Measurements from ENCODE around the gene RHBDL1.

RHBDL1 gene

GRCh38 chr16:726188-726437, 50.6 kb downstream of the RHBDL1 start:
- Histone ChIP-seq H3K4me2 (ENCODE audit: insufficient read depth, low read length, poor library complexity, severe bottlenecking) (no peak overlapping the region), H3K23ac (ENCODE audit: low read depth, low read length, poor library complexity) (peak overlapping the region; percentile 25), H2BK5ac (ENCODE audit: low read length) (no peak overlapping the region), H3K79me1 (ENCODE audit: low read depth, low read length) (peaks cover 5% of the 10 kb centered on the region), H3K18ac (ENCODE audit: low read length) (peak overlapping the region; percentile 97), H3K27me3 (ENCODE audit: control insufficient read depth in 3 of 3, insufficient read depth in 3 of 3, low read depth in 1 of 3, low read length in 3 of 3) (peaks cover 0 to 16% (median 0%) of the 10 kb centered on the region in 3 experiments), H4K91ac (ENCODE audit: low read depth, low read length, poor library complexity) (no peak overlapping the region), H3K14ac (ENCODE audit: low read length) (peak overlapping the region; percentile 58), H3K4me1 (ENCODE audit: control insufficient read depth in 2 of 2, insufficient read depth in 1 of 2, low read depth in 1 of 2, low read length in 2 of 2) (peaks cover 14 to 15% of the 10 kb centered on the region in 2 donors), H3K27ac (replicated peaks; ENCODE audit: low read length) (peak overlapping the region; percentile 16), H3K9ac (ENCODE audit: low read depth, low read length, poor library complexity) (peak overlapping the region; percentile 79), H4K8ac (ENCODE audit: low read depth, low read length) (no peak overlapping the region), H3K36me3 (replicated peaks in 1 of 2; ENCODE audit: control insufficient read depth in 2 of 2, insufficient read depth in 2 of 2, low read length in 2 of 2) (peaks cover 4 to 7% of the 10 kb centered on the region in 2 donors), H3K4ac (ENCODE audit: low read length) (peak overlapping the region; percentile 57), H2BK120ac (ENCODE audit: low read depth, low read length) (peak overlapping the region; percentile 83), H3K4me3 (ENCODE audit: low read length in 2 of 2) (no peak overlapping the region), H2AFZ (ENCODE audit: low read length) (no peak overlapping the region), H2AK5ac (ENCODE audit: low read depth, low read length) (peak overlapping the region; percentile 88), H2BK12ac (ENCODE audit: low read length) (no peak overlapping the region), H3K9me3 (replicated peaks in 1 of 2; ENCODE audit: control insufficient read depth in 2 of 2, insufficient read depth in 1 of 2, low read depth in 1 of 2, low read length in 2 of 2) (no peaks in the 10 kb centered on the region), H2BK15ac (ENCODE audit: low read length) (peak overlapping the region; percentile 1)
- no peak for DNase-seq (ENCODE audit: low spot score)
- no CpG with 5 or more reads among the region's 9 CpGs for WGBS, 2 donors (ENCODE audit: extremely low coverage in 2 of 2, insufficient read length in 2 of 2, insufficient replicate concordance in 1 of 2)

GRCh38 chr16:726438-727290, 51.2 kb downstream of the RHBDL1 start, which contains the start of the genes CCDC78 and HAGHL:
Gene CCDC78, minus strand, starts transcription at chr16:726443. Its CDS starts 76 bp downstream, at chr16:726367.
Gene HAGHL, plus strand, starts transcription at chr16:727106. Its CDS starts 404 bp downstream, at chr16:727510.
- Histone ChIP-seq H3K27ac (replicated peaks; ENCODE audit: low read length) (peak within 1 kb of the TSS; percentile 16), H3K4me3 (ENCODE audit: low read length in 2 of 2) (peak within 1 kb of the TSS; percentile 45 to 81), H3K9me3 (replicated peaks in 1 of 2; ENCODE audit: control insufficient read depth in 2 of 2, insufficient read depth in 1 of 2, low read depth in 1 of 2, low read length in 2 of 2) (no peaks in the 10 kb centered on the region), H2BK120ac (ENCODE audit: low read depth, low read length) (peak within 1 kb of the TSS; percentile 83), H3K4me2 (ENCODE audit: insufficient read depth, low read length, poor library complexity, severe bottlenecking) (peak within 1 kb of the TSS; percentile 97), H2AK5ac (ENCODE audit: low read depth, low read length) (peak within 1 kb of the TSS; percentile 99), H3K4ac (ENCODE audit: low read length) (peak within 1 kb of the TSS; percentile 76), H3K36me3 (replicated peaks in 1 of 2; ENCODE audit: control insufficient read depth in 2 of 2, insufficient read depth in 2 of 2, low read length in 2 of 2) (peaks cover 7 to 9% of the 10 kb centered on the region in 2 donors), H2BK15ac (ENCODE audit: low read length) (peak within 1 kb of the TSS; percentile 94), H3K27me3 (ENCODE audit: control insufficient read depth in 3 of 3, insufficient read depth in 3 of 3, low read depth in 1 of 3, low read length in 3 of 3) (peaks cover 0 to 16% (median 0%) of the 10 kb centered on the region in 3 experiments), H4K91ac (ENCODE audit: low read depth, low read length, poor library complexity) (peak within 1 kb of the TSS; percentile 53), H3K18ac (ENCODE audit: low read length) (peak within 1 kb of the TSS; percentile 97), H3K79me1 (ENCODE audit: low read depth, low read length) (peaks cover 8% of the 10 kb centered on the region), H3K9ac (ENCODE audit: low read depth, low read length, poor library complexity) (peak within 1 kb of the TSS; percentile 95), H2BK5ac (ENCODE audit: low read length) (peak within 1 kb of the TSS; percentile 82), H3K4me1 (ENCODE audit: control insufficient read depth in 2 of 2, insufficient read depth in 1 of 2, low read depth in 1 of 2, low read length in 2 of 2) (peaks cover 12% of the 10 kb centered on the region in 2 donors), H4K8ac (ENCODE audit: low read depth, low read length) (peak within 1 kb of the TSS; percentile 72), H2BK12ac (ENCODE audit: low read length) (peak within 1 kb of the TSS; percentile 95), H2AFZ (ENCODE audit: low read length) (peak within 1 kb of the TSS; percentile 82), H3K23ac (ENCODE audit: low read depth, low read length, poor library complexity) (peak within 1 kb of the TSS; percentile 99), H3K14ac (ENCODE audit: low read length) (peak within 1 kb of the TSS; percentile 99)
- DNase-seq (ENCODE audit: low spot score): no peak
- no CpG with 5 or more reads among the region's 88 CpGs for WGBS, 2 donors (ENCODE audit: extremely low coverage in 2 of 2, insufficient read length in 2 of 2, insufficient replicate concordance in 1 of 2)

- Histone ChIP-seq H2BK15ac (ENCODE audit: low read length) (peak overlapping the region; percentile 94), H3K27me3 (ENCODE audit: control insufficient read depth in 3 of 3, insufficient read depth in 3 of 3, low read depth in 1 of 3, low read length in 3 of 3) (peaks cover 0 to 16% (median 0%) of the 10 kb centered on the region in 3 experiments), H2AFZ (ENCODE audit: low read length) (peak overlapping the region; percentile 82), H4K8ac (ENCODE audit: low read depth, low read length) (peak overlapping the region; percentile 72), H3K9me3 (replicated peaks in 1 of 2; ENCODE audit: control insufficient read depth in 2 of 2, insufficient read depth in 1 of 2, low read depth in 1 of 2, low read length in 2 of 2) (no peaks in the 10 kb centered on the region), H4K91ac (ENCODE audit: low read depth, low read length, poor library complexity) (no peak overlapping the region), H3K4ac (ENCODE audit: low read length) (peak overlapping the region; percentile 76), H3K4me2 (ENCODE audit: insufficient read depth, low read length, poor library complexity, severe bottlenecking) (peak overlapping the region; percentile 97), H2AK5ac (ENCODE audit: low read depth, low read length) (peak overlapping the region; percentile 99), H2BK12ac (ENCODE audit: low read length) (peak overlapping the region; percentile 95), H2BK5ac (ENCODE audit: low read length) (peak overlapping the region; percentile 82), H3K79me1 (ENCODE audit: low read depth, low read length) (peaks cover 8% of the 10 kb centered on the region), H3K4me3 (ENCODE audit: low read length in 2 of 2) (peak overlapping the region; percentile 45 to 81), H3K23ac (ENCODE audit: low read depth, low read length, poor library complexity) (peak overlapping the region; percentile 99), H2BK120ac (ENCODE audit: low read depth, low read length) (no peak overlapping the region), H3K9ac (ENCODE audit: low read depth, low read length, poor library complexity) (peak overlapping the region; percentile 95), H3K27ac (replicated peaks; ENCODE audit: low read length) (no peak overlapping the region), H3K4me1 (ENCODE audit: control insufficient read depth in 2 of 2, insufficient read depth in 1 of 2, low read depth in 1 of 2, low read length in 2 of 2) (peaks cover 5 to 11% of the 10 kb centered on the region in 2 donors), H3K18ac (ENCODE audit: low read length) (peak overlapping the region; percentile 97), H3K14ac (ENCODE audit: low read length) (peak overlapping the region; percentile 99), H3K36me3 (replicated peaks in 1 of 2; ENCODE audit: control insufficient read depth in 2 of 2, insufficient read depth in 2 of 2, low read length in 2 of 2) (peaks cover 7 to 14% of the 10 kb centered on the region in 2 donors)
- no CpG with 5 or more reads among the region's 61 CpGs for WGBS, 2 donors (ENCODE audit: extremely low coverage in 2 of 2, insufficient read length in 2 of 2, insufficient replicate concordance in 1 of 2)
- DNase-seq (ENCODE audit: low spot score): no peak
These were observed 52.0 kb downstream of the RHBDL1 start for GRCh38 chr16:727291-727977.

Measured in neuronal stem cell (in vitro differentiated cells).